ENCODE results near the gene SLC6A16.

SLC6A16 gene

GRCh38 chr19:49340865-49341718 is 16.1 kb upstream of the SLC6A16 start:
- no peak for DNase-seq (ENCODE audit: low spot score in 2 of 2)

DNA sequence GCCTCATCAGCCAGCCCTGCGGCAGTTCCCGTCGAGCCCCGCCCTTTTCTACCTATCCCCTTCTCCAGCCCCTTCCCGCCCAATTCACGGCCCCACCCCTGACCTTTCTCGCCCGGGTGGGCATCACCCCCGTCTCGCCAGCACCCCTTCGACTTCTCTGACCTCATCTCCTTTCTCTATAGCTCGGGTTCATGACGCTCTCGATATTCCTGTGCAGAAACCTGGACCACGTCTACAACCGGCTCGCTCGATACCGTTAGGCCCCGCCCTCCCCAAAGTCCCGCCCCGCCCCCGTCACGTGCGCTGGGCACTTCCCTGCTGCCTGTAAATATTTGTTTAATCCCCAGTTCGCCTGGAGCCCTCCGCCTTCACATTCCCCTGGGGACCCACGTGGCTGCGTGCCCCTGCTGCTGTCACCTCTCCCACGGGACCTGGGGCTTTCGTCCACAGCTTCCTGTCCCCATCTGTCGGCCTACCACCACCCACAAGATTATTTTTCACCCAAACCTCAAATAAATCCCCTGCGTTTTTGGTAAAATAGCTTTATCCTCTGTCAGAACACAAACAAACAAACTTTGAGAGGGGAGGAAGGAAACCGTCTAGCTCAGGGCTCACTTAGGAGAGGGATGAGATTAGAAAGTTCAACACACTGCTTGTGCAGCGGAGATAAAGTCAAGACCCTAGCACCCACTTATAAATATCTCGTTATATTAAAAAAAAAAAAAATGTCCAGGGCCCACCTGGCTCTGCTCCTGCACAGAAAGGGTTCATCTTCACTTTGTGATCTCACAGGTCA is 15.3 kb upstream of the SLC6A16 start:
- peak overlapping the region; percentile 74 for H3K27ac Mint-ChIP-seq (ENCODE audit: low read depth)
- H3K4me1 Mint-ChIP-seq = peaks cover 66% of the 10 kb centered on the region
- no peaks in the 10 kb centered on the region for H3K27me3 Mint-ChIP-seq
- H3K9me3 Mint-ChIP-seq = no peaks in the 10 kb centered on the region
- ATAC-seq (replicated peaks; ENCODE audit: extremely low read depth, poor library complexity, severe bottlenecking) (no peak), DNase-seq (ENCODE audit: low spot score in 2 of 2) (no peak)
- peak overlapping the region; percentile 48 for H3K4me3 Mint-ChIP-seq
- H3K36me3 Mint-ChIP-seq (ENCODE audit: insufficient read depth) = peaks cover 31% of the 10 kb centered on the region

More at GRCh38 chr19:49340865-49341718, 16.1 kb upstream of the SLC6A16 start:
- peaks cover 60% of the 10 kb centered on the region for H3K4me1 Mint-ChIP-seq
- no peak for ATAC-seq (replicated peaks; ENCODE audit: extremely low read depth, poor library complexity, severe bottlenecking)
- no peak overlapping the region for H3K4me3 Mint-ChIP-seq
- no peaks in the 10 kb centered on the region for H3K27me3 Mint-ChIP-seq
- peaks cover 24% of the 10 kb centered on the region for H3K36me3 Mint-ChIP-seq (ENCODE audit: insufficient read depth)
- peak overlapping the region; percentile 74 for H3K27ac Mint-ChIP-seq (ENCODE audit: low read depth)
- H3K9me3 Mint-ChIP-seq = no peaks in the 10 kb centered on the region

DNA sequence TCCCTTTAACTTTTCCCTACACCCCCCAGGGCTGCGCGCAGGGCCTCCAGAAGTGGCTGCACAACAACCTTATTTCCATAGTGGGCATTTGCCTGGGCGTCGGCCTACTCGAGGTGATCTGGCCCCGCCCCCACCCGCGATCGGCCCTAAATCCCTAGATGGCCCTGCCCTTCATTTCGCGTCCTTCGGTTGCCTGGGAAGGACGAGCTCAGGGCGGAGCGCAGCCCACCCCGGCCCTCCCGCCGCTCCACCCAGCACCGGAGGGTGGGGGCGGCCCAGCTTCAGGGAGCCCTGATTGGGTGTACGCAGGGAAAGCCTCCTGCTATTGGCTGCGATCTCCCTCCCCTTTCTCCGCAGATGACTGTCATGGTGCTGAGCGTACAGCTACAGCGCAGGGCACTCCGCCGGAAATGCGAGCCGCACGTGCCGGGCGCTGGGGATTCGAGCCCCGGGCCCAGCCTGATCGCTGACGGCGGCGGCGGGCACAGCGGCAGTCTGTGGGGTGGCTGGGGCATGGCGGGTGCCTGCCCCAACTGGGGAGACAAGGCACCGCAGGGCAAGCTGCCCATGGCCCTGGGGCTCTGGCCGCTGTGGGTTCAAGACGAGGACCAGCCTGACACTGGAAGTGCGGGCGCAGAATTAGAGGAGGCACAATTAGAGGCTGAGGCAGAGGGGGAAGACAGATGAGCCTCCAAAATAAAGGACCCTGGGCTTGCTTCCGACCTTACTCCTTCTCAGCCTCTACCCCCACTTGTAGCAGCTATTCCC is 14.5 kb upstream of the SLC6A16 start:
- DNase-seq (ENCODE audit: low spot score in 2 of 2) = no peak
- peak overlapping the region; percentile 48 for H3K4me3 Mint-ChIP-seq
- peaks cover 32% of the 10 kb centered on the region for H3K36me3 Mint-ChIP-seq (ENCODE audit: insufficient read depth)
- no peaks in the 10 kb centered on the region for H3K9me3 Mint-ChIP-seq
- H3K27ac Mint-ChIP-seq (ENCODE audit: low read depth) = peak overlapping the region; percentile 74
- ATAC-seq (replicated peaks; ENCODE audit: extremely low read depth, poor library complexity, severe bottlenecking) = no peak
- H3K27me3 Mint-ChIP-seq = no peaks in the 10 kb centered on the region
- peaks cover 66% of the 10 kb centered on the region for H3K4me1 Mint-ChIP-seq

GRCh38 chr19:49338691-49339300 is 13.8 kb upstream of the SLC6A16 start:
- no peaks in the 10 kb centered on the region for H3K27me3 Mint-ChIP-seq
- peak overlapping the region; percentile 58 for H3K4me3 Mint-ChIP-seq

GRCh38 chr19:49338023-49338677 is 13.2 kb upstream of the SLC6A16 start:
- Mint-ChIP-seq H3K27ac (ENCODE audit: low read depth) (peak overlapping the region; percentile 68), H3K27me3 (no peaks in the 10 kb centered on the region), H3K36me3 (ENCODE audit: insufficient read depth) (peaks cover 32% of the 10 kb centered on the region), H3K4me1 (peaks cover 78% of the 10 kb centered on the region), H3K9me3 (no peaks in the 10 kb centered on the region), H3K4me3 (peak overlapping the region; percentile 58)
- DNase-seq (ENCODE audit: low spot score in 2 of 2) = no peak
- no peak for ATAC-seq (replicated peaks; ENCODE audit: extremely low read depth, poor library complexity, severe bottlenecking)

More at GRCh38 chr19:49338691-49339300, 13.8 kb upstream of the SLC6A16 start:
- Mint-ChIP-seq H3K9me3 (no peaks in the 10 kb centered on the region), H3K36me3 (ENCODE audit: insufficient read depth) (peaks cover 32% of the 10 kb centered on the region), H3K4me1 (peaks cover 71% of the 10 kb centered on the region), H3K27ac (ENCODE audit: low read depth) (peak overlapping the region; percentile 68)
- no peak for DNase-seq (ENCODE audit: low spot score in 2 of 2)
- ATAC-seq (replicated peaks; ENCODE audit: extremely low read depth, poor library complexity, severe bottlenecking) = no peak

DNA sequence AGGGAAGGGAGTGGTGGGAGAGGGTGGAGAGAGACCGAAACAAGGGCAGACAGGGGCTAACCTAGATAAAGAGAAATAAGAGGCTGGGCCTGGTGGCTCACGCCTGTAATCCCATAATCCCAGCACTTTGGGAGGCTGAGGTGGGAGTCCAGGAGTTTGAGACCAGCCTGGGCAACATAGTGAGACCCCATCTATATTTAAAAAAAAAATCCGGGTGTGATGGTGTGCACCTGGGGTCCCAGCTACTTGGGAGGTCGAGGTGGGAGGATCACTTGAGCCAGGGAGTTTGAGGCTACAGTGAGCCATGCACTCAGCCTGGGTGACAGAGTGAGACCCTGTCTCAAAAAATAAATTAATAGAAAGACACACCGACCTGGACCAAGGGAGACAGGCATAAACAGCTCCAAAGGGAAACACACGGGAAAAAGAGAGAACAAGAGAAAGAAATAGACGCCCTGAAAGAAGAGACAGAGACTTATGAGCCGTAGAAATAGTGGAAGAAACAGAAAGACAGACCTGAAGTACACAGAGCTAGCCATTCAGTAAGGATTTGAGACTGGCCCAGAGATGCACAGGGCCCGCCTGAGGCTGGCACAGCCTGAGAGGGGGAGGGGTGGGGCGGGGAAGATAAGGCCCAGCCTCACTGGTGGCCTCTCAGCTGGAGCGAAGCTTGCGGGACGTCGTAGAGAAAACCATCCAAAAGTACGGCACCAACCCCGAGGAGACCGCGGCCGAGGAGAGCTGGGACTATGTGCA is 12.5 kb upstream of the SLC6A16 start:
- peak overlapping the region; percentile 92 for H3K4me3 Mint-ChIP-seq
- H3K36me3 Mint-ChIP-seq (ENCODE audit: insufficient read depth) = peaks cover 32% of the 10 kb centered on the region
- H3K27me3 Mint-ChIP-seq = no peaks in the 10 kb centered on the region
- H3K9me3 Mint-ChIP-seq = no peaks in the 10 kb centered on the region
- ATAC-seq (replicated peaks; ENCODE audit: extremely low read depth, poor library complexity, severe bottlenecking) = no peak
- H3K4me1 Mint-ChIP-seq = peaks cover 79% of the 10 kb centered on the region
- peak overlapping the region; percentile 95 for H3K27ac Mint-ChIP-seq (ENCODE audit: low read depth)
- no peak for DNase-seq (ENCODE audit: low spot score in 2 of 2)

- H3K4me3 Mint-ChIP-seq = peak overlapping the region; percentile 92
- no peaks in the 10 kb centered on the region for H3K9me3 Mint-ChIP-seq
- no peaks in the 10 kb centered on the region for H3K27me3 Mint-ChIP-seq
- peaks cover 33% of the 10 kb centered on the region for H3K36me3 Mint-ChIP-seq (ENCODE audit: insufficient read depth)
- peaks cover 87% of the 10 kb centered on the region for H3K4me1 Mint-ChIP-seq
- peak overlapping the region; percentile 95 for H3K27ac Mint-ChIP-seq (ENCODE audit: low read depth)
- DNase-seq (ENCODE audit: low spot score in 2 of 2) (no peak), ATAC-seq (replicated peaks; ENCODE audit: extremely low read depth, poor library complexity, severe bottlenecking) (no peak)
Measured at GRCh38 chr19:49336482-49337266, 11.7 kb upstream of the SLC6A16 start.

DNA sequence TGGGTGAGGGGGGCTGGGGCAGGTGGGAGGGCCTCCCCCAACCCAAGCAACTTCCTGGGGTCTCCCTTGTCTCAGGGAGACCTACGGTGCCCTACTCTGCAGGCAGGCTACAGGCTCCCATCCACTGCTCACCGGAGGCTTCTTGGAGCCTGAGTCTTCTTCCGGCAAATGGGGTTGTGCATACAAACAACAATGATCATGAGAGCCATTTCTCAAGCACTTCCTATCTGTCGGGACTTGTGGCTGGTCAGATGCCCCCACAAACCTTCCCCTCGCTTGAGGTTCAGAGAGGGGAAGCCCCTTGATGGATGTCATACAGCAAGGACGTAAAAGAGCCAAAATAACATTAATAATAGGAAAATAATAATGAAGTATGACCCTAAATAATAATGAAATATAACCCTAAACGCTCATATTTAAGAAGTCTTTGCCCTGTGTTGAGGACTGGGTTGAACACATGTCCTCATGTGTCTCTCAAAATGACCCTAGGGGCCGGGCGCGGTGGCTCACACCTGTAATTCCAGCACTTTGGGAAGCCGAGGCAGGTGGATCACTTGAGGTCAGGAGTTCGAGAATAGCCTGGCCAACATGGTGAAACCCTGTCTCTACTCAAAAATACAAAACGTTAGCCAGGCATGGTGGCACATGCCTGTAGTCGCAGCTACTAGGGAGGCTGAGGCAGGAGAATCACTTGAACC is 10.9 kb upstream of the SLC6A16 start:
- H3K9me3 Mint-ChIP-seq = no peaks in the 10 kb centered on the region
- peak overlapping the region; percentile 92 for H3K4me3 Mint-ChIP-seq
- no peaks in the 10 kb centered on the region for H3K27me3 Mint-ChIP-seq
- peak; percentile 54 for ATAC-seq (replicated peaks; ENCODE audit: extremely low read depth, poor library complexity, severe bottlenecking)
- peak in 1 of 2 donors; percentile 30 for DNase-seq (ENCODE audit: low spot score in 2 of 2)
- H3K4me1 Mint-ChIP-seq = peaks cover 90% of the 10 kb centered on the region
- H3K27ac Mint-ChIP-seq (ENCODE audit: low read depth) = peak overlapping the region; percentile 95
- H3K36me3 Mint-ChIP-seq (ENCODE audit: insufficient read depth) = peaks cover 33% of the 10 kb centered on the region

DNA sequence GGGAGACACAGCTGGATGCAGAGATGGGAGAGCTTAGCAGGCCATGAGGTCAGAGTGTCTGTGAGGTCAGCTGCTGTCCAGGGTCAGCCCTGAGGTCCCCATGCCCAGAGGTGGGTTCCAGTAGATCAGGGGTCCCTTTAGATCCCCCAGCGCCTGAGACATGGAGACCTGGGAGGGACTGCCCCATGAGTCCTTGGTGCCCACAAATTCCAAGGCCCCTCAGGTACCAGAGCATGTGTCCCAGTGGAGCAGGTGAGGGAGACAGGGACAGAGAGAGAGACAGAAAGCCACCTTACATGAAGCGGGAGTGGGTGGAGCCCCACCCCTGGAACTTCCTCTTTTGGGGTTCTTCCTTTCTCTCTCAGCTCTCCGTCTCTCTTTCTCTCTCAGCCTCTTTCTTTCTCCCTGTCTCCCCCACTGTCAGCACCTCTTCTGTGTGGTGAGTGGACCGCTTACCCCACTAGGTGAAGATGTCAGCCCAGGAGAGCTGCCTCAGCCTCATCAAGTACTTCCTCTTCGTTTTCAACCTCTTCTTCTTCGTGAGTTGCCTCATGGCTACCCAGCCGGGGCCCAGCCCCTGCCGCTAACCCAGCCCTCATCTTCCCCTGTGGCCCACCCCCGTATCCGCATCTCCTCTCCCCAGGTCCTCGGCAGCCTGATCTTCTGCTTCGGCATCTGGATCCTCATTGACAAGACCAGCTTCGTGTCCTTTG is 10.2 kb upstream of the SLC6A16 start, which contains the start of gene CD37:
Gene CD37 (plus strand): TSS at position 336 of the 713 bp plus-strand sequence. CDS start 135 bp downstream, at position 471.
- peaks cover 86% of the 10 kb centered on the region for H3K4me1 Mint-ChIP-seq
- H3K4me3 Mint-ChIP-seq = peak within 1 kb of the TSS; percentile 92
- ATAC-seq (replicated peaks; ENCODE audit: extremely low read depth, poor library complexity, severe bottlenecking) (peak; percentile 65), DNase-seq (ENCODE audit: low spot score in 2 of 2) (peak; percentile 46 to 50)
- no peaks in the 10 kb centered on the region for H3K9me3 Mint-ChIP-seq
- H3K27me3 Mint-ChIP-seq = no peaks in the 10 kb centered on the region
- H3K36me3 Mint-ChIP-seq (ENCODE audit: insufficient read depth) = peaks cover 31% of the 10 kb centered on the region
- H3K27ac Mint-ChIP-seq (ENCODE audit: low read depth) = peak within 1 kb of the TSS; percentile 95
